Measurements from ENCODE around the gene BPIFB6.

DNA sequence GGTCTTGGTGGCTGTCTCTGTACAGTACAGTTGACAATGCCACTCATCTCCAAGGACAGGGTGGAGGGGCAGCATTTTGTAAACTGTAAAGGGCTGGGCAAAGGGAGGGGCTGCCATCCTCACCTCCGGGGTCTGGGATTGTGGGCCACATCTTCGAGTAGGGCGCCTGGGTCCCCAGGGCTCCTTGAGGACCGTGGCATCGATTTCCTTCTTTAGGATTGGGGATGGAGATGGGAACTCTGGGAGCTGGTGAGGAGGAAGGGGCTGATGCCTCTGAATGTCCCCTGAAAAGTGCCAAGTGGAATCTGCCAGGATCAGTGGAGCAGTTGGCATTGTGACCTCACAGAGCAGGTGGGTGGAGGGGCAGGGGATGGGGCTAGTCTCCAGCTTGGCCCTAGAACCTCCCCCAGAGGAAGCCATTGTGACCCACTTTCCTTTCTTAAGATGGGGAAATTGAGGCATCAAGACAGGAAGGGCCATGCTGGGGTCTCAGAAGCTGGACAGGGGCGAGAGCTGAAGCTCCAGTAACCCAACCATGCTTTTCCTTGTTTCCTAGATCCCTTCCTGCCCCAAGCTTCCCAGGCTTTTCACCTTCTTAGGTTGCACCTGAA is 27.2 kb upstream of the BPIFB6 start, which contains the start of gene SUN5:
- TF ChIP-seq POLR2AphosphoS5 (IDR thresholded peaks at IDR 0.05; ENCODE audit: borderline replicate concordance, low read depth, low read length), result no peak
- no peak for TF ChIP-seq EZH2 (IDR thresholded peaks at IDR 0.05)

Data from SK-N-MC (cell line).